Left ventricle myocardium inferior (tissue), 1 donor: Measurements from ENCODE around the gene JARID2. TPM values are rescaled to one million over a fixed set of nuclear protein-coding genes. Genes with fewer than 3 reads are reported as not detected.

Experiments
- DNase-seq: peaks from one replicate; pipeline ENCODE4 v3.0.0-alpha.2; 2020
- H3K27ac ChIP-seq: fragments of 200-600 bp; replicated peaks from 2 replicates; pipeline ENCODE4 v1.8.0; 2021
- H3K27me3 ChIP-seq: fragments of 200-600 bp; 2 replicates; pipeline ENCODE4 v1.8.0; 2021; ENCODE audit warnings: low read depth
- H3K36me3 ChIP-seq: fragments of 200-600 bp; 2 replicates; pipeline ENCODE4 v1.8.0; 2021
- H3K4me1 ChIP-seq: fragments of 200-600 bp; 2 replicates; pipeline ENCODE4 v1.8.0; 2021
- H3K4me3 ChIP-seq: fragments of 200-600 bp; 2 replicates; pipeline ENCODE4 v1.8.0; 2021; ENCODE audit warnings: mild to moderate bottlenecking, moderate library complexity
- H3K9me3 ChIP-seq: fragments of 200-600 bp; replicated peaks from 2 replicates; pipeline ENCODE4 v1.8.0; 2021
- intact Hi-C: fragments of 100-400 bp; cut with micrococcal nuclease; formaldehyde crosslinking; loops from one replicate; pipeline ENCODE4 v1.11.0; 2022
- total RNA-seq: library from RNA; stranded (reverse); fragmentation: NEBNext Ultra II Directional; extraction: Animal tissue kit (Norgen Biotek cat#: 25700); gene quantifications from one replicate; pipeline ENCODE4 v1.2.1, GENCODE V29; 2021
- TF ChIP-seq, protein P1 (sequence below): fragments of 200-600 bp; IDR thresholded peaks from 2 replicates; pipeline ENCODE4 v1.8.0; 2021; ENCODE audit warnings: antibody characterized with exemption, mild to moderate bottlenecking, borderline replicate concordance
- donor health status: DM: no; HTN: yes; CAD: no; lungs with severe emphysema.

JARID2 gene
- total RNA-seq, 1 donor from 2014 or later: 6.5 TPM

GRCh38 chr6:15268137-15268908, 22.5 kb downstream of the JARID2 start:
- Histone ChIP-seq H3K4me3 (peak overlapping the region; percentile 39), H3K27me3 (no peaks in the 10 kb centered on the region), H3K27ac (peak overlapping the region; percentile 80), H3K9me3 (no peaks in the 10 kb centered on the region), H3K4me1 (peaks cover 65% of the 10 kb centered on the region), H3K36me3 (no peaks in the 10 kb centered on the region)
- intact Hi-C loops: no loop called here
- DNase-seq: no peak
- TF ChIP-seq, protein P1, sequence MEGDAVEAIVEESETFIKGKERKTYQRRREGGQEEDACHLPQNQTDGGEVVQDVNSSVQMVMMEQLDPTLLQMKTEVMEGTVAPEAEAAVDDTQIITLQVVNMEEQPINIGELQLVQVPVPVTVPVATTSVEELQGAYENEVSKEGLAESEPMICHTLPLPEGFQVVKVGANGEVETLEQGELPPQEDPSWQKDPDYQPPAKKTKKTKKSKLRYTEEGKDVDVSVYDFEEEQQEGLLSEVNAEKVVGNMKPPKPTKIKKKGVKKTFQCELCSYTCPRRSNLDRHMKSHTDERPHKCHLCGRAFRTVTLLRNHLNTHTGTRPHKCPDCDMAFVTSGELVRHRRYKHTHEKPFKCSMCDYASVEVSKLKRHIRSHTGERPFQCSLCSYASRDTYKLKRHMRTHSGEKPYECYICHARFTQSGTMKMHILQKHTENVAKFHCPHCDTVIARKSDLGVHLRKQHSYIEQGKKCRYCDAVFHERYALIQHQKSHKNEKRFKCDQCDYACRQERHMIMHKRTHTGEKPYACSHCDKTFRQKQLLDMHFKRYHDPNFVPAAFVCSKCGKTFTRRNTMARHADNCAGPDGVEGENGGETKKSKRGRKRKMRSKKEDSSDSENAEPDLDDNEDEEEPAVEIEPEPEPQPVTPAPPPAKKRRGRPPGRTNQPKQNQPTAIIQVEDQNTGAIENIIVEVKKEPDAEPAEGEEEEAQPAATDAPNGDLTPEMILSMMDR: no peak

DNA sequence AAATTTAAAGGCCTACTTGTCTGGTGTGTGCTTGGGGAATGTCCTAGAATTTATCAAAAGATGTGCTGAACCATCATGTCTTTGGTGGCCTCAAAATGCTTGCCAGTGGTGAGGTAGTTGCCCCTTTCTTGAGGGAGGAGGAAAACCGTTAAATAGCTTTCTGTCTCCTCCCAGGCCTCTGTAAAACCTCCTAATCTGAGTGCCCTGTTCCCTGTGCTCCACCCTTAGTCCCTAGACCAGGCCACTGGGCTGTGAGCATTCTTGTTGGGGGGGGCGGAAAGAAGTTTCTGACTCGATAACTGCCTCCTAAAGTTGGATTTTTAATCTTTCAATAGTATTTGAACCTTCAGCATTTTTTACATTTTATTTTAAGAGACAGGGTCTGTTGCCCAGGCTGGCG, 23.1 kb downstream of the JARID2 start:
- H3K27me3 ChIP-seq: no peaks in the 10 kb centered on the region
- no peaks in the 10 kb centered on the region for H3K9me3 ChIP-seq
- intact Hi-C loops: no loop called here
- TF ChIP-seq, protein P1: no peak
- DNase-seq: no peak
- peak overlapping the region; percentile 39 for H3K4me3 ChIP-seq
- no peaks in the 10 kb centered on the region for H3K36me3 ChIP-seq
- H3K4me1 ChIP-seq: peaks cover 59% of the 10 kb centered on the region
- H3K27ac ChIP-seq: peak overlapping the region; percentile 80

DNA sequence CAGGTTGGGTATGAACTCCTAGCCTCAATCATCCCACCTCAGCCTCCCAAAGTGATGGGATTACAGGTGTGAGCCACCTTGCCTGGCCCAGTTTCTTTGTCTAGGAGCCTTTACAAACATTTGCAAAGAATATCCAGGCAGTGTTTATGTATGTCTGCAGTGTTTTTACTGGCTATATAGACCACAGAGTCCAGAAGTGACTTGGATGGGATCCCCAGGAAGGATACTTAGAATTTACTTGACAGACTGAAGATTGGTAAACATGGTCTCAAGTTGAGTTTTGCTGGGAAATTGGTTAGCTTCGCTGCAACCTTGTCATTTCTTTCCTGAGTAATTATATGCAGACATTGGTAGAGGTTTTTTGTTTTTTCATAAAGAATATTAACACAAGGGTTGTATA, 23.8 kb downstream of the JARID2 start:
- H3K9me3 ChIP-seq: no peaks in the 10 kb centered on the region
- intact Hi-C loops: no loop called here
- DNase-seq: no peak
- TF ChIP-seq, protein P1: no peak
- H3K36me3 ChIP-seq: no peaks in the 10 kb centered on the region
- H3K4me3 ChIP-seq: no peak overlapping the region
- H3K27ac ChIP-seq: peak overlapping the region; percentile 80
- H3K27me3 ChIP-seq: no peaks in the 10 kb centered on the region
- H3K4me1 ChIP-seq: peaks cover 58% of the 10 kb centered on the region

DNA sequence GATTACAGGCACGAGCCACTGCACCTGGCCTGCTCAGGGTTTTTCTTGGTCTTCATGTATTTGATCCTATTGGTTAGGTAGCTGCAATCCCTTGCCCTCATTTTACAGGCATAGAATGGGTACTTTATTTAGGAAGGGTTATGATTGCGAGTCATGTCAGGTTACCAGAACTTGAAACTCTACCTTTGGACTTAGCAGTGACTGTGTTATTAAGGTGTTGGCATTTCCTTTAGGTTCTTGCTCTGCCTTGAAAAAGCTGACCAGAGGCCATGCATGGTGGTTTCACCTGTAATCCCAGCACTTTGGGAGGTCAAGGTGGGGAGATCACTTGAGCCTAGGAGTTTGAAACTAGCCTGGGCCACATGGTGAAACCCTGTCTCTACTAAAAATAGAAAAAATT, 24.5 kb downstream of the JARID2 start:
- DNase-seq: no peak
- Histone ChIP-seq H3K27ac (no peak overlapping the region), H3K27me3 (no peaks in the 10 kb centered on the region), H3K4me3 (no peak overlapping the region), H3K36me3 (no peaks in the 10 kb centered on the region), H3K9me3 (no peaks in the 10 kb centered on the region), H3K4me1 (peaks cover 58% of the 10 kb centered on the region)
- TF ChIP-seq, protein P1: no peak
- intact Hi-C loops: no loop called here

GRCh38 chr6:15272562-15272961, 26.7 kb downstream of the JARID2 start:
- no peaks in the 10 kb centered on the region for H3K9me3 ChIP-seq
- H3K4me1 ChIP-seq: peaks cover 58% of the 10 kb centered on the region
- no peak overlapping the region for H3K27ac ChIP-seq
- H3K4me3 ChIP-seq: no peak overlapping the region
- no peaks in the 10 kb centered on the region for H3K36me3 ChIP-seq
- H3K27me3 ChIP-seq: no peaks in the 10 kb centered on the region
- no peak for DNase-seq
- intact Hi-C loops: no loop called here
- TF ChIP-seq, protein P1: no peak
